NT2/D1 (cell line): ENCODE results near the gene LYSMD1.
A peak's percentile ranks its signal among the peaks of the same experiment; 100 is the strongest.

ENCODE experiments used
- DNase-seq: peaks from one replicate; pipeline ENCODE4 v3.0.0-alpha.2; 2011; ENCODE audit warnings: low read depth, low spot score
- H3K27me3 ChIP-seq: 2 replicates; pipeline ENCODE4 v1.6.0; 2011; ENCODE audit warnings: mild to moderate bottlenecking; ENCODE audit not compliant: insufficient read length, insufficient read depth
- H3K36me3 ChIP-seq: 2 replicates; pipeline ENCODE4 v1.6.1; 2011; ENCODE audit warnings: mild to moderate bottlenecking, low read length, mixed read lengths; ENCODE audit not compliant: insufficient read depth, insufficient read length
- H3K4me1 ChIP-seq: 2 replicates; pipeline ENCODE4 v1.5.1; 2011; ENCODE audit not compliant: insufficient read depth, insufficient read length
- H3K4me3 ChIP-seq: 2 replicates; pipeline ENCODE4 v1.5.1; 2011; ENCODE audit warnings: low read depth; ENCODE audit not compliant: insufficient read length
- H3K9ac ChIP-seq: 2 replicates; pipeline ENCODE4 v1.6.0; 2011; ENCODE audit warnings: low read depth; ENCODE audit not compliant: insufficient read length
- H3K9me3 ChIP-seq: 2 replicates; pipeline ENCODE4 v1.5.1; 2011; ENCODE audit warnings: mild to moderate bottlenecking, low read length; ENCODE audit not compliant: insufficient read depth
- SUZ12 ChIP-seq: IDR thresholded peaks from 2 replicates; pipeline ENCODE4 v1.6.1; 2011; ENCODE audit not compliant: insufficient read length, insufficient read depth; ENCODE audit errors: extremely low read depth
- YY1 ChIP-seq: IDR thresholded peaks from 2 replicates; pipeline ENCODE4 v1.6.1; 2011; ENCODE audit not compliant: insufficient read length, insufficient read depth
- ZNF274 ChIP-seq: IDR thresholded peaks from 2 replicates; pipeline ENCODE4 v1.6.1; 2011; ENCODE audit warnings: mild to moderate bottlenecking, low read depth, low read length

LYSMD1 gene

DNA sequence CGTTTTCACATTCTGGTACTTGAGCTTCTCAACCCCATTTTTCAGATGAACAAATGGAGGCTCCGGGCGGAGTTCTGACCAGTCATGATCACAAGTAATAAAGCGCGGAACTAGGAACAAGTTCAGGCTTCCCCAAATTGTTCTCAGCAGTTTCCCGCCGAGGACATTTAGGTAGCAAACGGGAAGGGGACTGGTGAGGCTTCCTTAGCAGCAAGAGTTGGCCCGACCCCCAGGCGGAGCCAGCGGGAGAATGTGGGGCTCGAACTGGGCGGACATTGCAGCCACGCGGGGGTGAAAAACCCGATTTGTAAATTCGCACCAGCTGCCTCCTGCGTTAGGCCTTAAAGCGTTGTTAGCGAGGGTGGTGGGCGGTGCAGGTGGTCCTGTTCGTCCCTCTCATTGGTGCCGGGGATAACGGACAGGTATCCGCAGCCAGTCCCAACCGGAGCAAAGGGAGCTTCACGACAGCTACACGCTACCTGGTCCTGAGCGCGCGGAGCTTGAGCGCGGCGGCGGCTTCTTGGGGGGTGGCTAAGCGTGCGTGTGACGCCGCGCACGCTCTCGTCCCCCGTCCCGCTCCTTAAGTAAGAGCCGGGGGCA lies 34.6 kb downstream of the LYSMD1 start:
- no peaks in the 10 kb centered on the region for H3K9me3 ChIP-seq

DNA sequence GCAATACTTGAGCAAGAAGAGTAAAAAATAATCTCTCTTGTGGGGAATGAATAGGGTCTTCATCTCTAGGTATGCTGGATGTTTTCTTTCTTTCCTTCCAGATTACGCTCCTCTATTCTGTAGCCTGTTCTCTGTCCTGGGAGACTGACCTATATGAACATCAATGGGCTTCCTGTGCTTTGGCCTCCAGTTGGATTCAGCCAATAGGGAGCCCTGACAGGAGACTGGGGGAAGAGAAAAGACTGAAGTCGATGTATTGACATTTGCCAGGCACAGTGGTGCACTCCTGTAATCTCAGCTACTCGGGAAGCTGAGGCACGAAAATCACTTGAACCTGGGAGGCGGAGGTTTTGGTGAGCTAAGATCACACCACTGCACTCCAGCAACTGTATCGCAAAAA lies 36.9 kb downstream of the LYSMD1 start:
- peaks cover 21% of the 10 kb centered on the region for H3K4me1 ChIP-seq
- no peak overlapping the region for H3K4me3 ChIP-seq
- peaks cover 4% of the 10 kb centered on the region for H3K36me3 ChIP-seq
- TF ChIP-seq SUZ12 (no peak), ZNF274 (no peak), YY1 (no peak)
- no peak overlapping the region for H3K9ac ChIP-seq
- H3K27me3 ChIP-seq = no peaks in the 10 kb centered on the region
- DNase-seq = no peak
- no peaks in the 10 kb centered on the region for H3K9me3 ChIP-seq

More for the DNA sequence above, 34.6 kb downstream of the LYSMD1 start:
- peaks cover 26% of the 10 kb centered on the region for H3K36me3 ChIP-seq
- TF ChIP-seq SUZ12 = no peak
- no peak for TF ChIP-seq YY1
- no peak for TF ChIP-seq ZNF274
- no peaks in the 10 kb centered on the region for H3K27me3 ChIP-seq
- H3K4me1 ChIP-seq = peaks cover 18% of the 10 kb centered on the region
- peak; percentile 98 for DNase-seq
- peak overlapping the region; percentile 80 for H3K9ac ChIP-seq
- peak overlapping the region; percentile 44 for H3K4me3 ChIP-seq

DNA sequence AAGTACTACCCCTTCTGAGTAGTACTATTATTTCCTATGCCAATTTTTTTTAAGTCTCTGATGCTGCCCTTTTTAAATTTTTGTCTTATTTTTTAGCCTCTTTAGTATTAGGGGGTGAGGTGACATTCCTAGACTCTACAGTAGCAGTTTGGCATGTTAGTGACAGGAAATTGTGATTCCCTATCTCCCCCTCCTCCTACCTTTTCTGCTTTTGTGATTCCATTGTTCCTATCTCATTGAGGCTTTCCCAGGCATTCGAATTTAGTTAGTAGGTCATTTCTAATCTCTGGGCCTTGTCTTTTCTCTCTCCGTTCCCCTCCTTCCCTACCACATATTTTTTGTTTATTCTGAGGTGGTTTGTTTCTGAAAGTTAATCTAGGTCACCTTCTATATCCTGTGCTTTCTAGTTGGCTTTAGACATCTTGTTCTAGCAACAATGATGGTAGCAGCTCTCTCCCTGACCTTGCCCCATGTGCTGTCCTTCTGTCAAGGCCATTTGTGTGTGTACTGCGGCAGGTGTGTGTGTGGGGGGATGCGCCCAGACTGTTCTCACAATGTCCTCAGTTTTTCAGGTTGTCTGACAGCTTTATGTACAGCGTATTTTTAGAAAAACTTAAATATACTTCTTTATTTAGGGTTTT lies 40.8 kb downstream of the LYSMD1 start:
- DNase-seq = no peak
- Histone ChIP-seq H3K36me3 (no peaks in the 10 kb centered on the region), H3K27me3 (no peaks in the 10 kb centered on the region), H3K9me3 (no peaks in the 10 kb centered on the region), H3K4me1 (peaks cover 5% of the 10 kb centered on the region), H3K9ac (no peak overlapping the region), H3K4me3 (no peak overlapping the region)
- TF ChIP-seq ZNF274 (no peak), SUZ12 (no peak), YY1 (no peak)

DNA sequence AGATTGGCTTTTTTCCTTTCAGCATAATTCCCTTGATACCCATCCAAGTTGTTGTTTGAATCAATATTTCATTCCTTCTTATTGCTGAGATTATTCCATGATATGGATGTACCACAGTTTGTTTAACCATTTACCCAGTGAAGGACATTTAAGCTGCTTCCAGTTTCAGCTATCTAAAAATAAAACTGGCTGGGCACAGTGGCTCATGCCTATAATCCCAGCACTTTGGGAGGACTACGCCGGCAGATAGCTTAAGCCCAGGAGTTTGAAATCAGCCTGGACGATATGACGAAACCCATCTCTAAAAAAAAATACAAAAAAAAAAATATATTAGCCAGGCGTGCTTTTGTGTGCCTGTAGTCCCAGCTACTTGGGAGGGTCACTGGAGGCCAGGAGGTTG lies 51.8 kb downstream of the LYSMD1 start:
- TF ChIP-seq ZNF274 = no peak
- no peak for TF ChIP-seq SUZ12
- Histone ChIP-seq H3K36me3 (no peaks in the 10 kb centered on the region), H3K4me3 (no peak overlapping the region), H3K27me3 (no peaks in the 10 kb centered on the region), H3K9ac (no peak overlapping the region), H3K9me3 (no peaks in the 10 kb centered on the region), H3K4me1 (no peaks in the 10 kb centered on the region)
- no peak for DNase-seq
